ENCODE data around the gene CNTNAP2.

- TF ChIP-seq, protein P1, sequence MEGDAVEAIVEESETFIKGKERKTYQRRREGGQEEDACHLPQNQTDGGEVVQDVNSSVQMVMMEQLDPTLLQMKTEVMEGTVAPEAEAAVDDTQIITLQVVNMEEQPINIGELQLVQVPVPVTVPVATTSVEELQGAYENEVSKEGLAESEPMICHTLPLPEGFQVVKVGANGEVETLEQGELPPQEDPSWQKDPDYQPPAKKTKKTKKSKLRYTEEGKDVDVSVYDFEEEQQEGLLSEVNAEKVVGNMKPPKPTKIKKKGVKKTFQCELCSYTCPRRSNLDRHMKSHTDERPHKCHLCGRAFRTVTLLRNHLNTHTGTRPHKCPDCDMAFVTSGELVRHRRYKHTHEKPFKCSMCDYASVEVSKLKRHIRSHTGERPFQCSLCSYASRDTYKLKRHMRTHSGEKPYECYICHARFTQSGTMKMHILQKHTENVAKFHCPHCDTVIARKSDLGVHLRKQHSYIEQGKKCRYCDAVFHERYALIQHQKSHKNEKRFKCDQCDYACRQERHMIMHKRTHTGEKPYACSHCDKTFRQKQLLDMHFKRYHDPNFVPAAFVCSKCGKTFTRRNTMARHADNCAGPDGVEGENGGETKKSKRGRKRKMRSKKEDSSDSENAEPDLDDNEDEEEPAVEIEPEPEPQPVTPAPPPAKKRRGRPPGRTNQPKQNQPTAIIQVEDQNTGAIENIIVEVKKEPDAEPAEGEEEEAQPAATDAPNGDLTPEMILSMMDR (IDR thresholded peaks at IDR 0.05) = no peak
- TF ChIP-seq POLR2A (IDR thresholded peaks at IDR 0.05) = no peak
These were observed 1313.4 kb downstream of the CNTNAP2 start for GRCh38 chr7:147429961-147430360.

All from uterus (tissue), 2 donors.